GM04503 (cell line): Measurements from ENCODE around the gene NFKBIA.
A peak's percentile ranks its signal among the peaks of the same experiment; 100 is the strongest.
"Not testable (repeated sequence)": the region's sequence is repeated elsewhere in the genome, so short reads cannot be mapped to it uniquely, and the experiment has no call there.

Experiments
- DNase-seq: peaks from one replicate; pipeline ENCODE4 v3.0.0-alpha.2; 2012; ENCODE audit warnings: low read depth

Gene NFKBIA

GRCh38 chr14:35368583-35369392 is 35.8 kb downstream of the NFKBIA start:
- DNase-seq = no peak

GRCh38 chr14:35368139-35368460 is 36.4 kb downstream of the NFKBIA start:
- DNase-seq = no peak

- DNase-seq = no peak
Measured at GRCh38 chr14:35367056-35367372, 37.5 kb downstream of the NFKBIA start.

- no peak for DNase-seq
Measured at GRCh38 chr14:35366521-35366976, 38.0 kb downstream of the NFKBIA start.

DNA sequence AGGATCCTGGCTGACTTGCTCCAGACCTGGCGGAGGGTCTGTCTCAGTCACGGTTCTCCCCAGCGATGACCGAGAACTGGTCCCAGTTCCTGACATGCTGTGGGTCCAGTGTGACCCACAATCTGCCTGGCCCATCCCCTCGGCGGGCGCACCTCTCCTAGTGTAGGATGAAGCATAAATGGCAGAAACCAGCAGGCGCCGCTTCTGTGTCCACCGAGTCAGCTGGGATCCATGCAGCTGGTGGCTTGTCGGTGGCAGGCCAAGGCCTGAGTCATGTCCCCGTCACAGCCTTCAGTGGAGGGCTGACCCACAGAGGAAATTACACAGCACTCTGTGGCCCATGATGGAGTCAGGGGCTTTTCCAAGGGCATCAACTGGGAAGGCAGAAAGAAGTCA is 38.5 kb downstream of the NFKBIA start:
- DNase-seq = peak; percentile 22

GRCh38 chr14:35365130-35366055 is 39.2 kb downstream of the NFKBIA start:
- peak; percentile 61 for DNase-seq

- DNase-seq = no peak
Measured at GRCh38 chr14:35362911-35363374, 41.6 kb downstream of the NFKBIA start.

- DNase-seq = no peak
Measured at GRCh38 chr14:35362450-35362849, 42.1 kb downstream of the NFKBIA start.

DNA sequence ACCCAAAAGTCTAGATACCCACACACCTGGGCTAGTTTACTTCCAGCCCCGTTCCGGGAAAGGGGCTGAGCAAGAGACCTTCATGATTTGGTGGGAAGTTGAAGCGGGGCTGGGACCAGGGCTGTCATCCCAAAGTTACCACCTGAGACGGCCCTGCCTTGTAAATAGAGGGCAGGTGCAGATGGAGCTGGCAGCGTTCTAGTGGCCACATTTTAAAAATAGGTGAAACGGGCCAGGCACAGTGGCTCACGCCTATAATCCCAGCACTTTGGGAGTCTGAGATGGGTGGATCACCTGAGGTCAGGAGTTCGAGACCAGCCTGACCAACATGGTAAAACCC is 43.4 kb downstream of the NFKBIA start:
- DNase-seq = no peak

GRCh38 chr14:35359655-35360054 is 44.9 kb downstream of the NFKBIA start:
- not testable (repeated sequence) for DNase-seq

DNA sequence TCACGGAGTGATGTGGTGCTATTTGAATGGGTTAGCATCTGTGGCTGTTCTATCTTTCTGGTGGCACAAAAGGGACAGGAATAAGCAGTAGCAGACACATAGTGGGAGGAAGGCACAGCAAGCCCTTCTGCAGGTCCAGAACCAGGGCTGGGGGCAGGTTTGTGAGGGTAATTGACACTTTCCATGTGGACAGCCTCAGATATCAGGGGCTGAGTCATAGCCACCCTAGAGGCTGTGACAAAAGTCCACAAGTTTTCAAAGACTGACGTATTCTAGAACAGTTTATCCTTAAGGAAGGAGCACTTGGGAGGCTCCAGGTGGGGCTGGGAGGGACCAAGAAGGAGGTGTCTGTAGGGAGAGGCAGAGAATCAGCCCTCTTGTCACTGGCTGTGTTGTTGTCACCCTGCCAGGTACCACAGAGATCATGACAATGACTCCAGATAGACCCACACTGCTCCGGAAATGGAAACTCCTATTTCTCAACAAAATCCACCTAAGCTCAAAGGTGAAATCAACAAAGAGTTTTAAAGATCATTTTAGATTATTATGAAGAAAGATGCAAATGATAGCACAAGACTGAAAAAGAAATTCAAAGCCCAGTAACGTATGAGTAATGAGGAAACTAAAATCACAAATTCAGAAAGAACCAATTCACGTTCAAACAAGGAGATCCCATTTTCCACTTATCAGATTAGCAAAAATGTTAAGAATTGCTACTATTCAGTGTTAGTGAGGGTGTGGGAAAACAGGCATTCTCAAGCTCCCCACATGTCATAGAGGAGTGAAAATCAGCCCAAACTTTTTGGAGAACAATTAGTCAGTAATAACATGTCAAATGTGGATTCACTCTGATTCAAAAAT is 48.3 kb downstream of the NFKBIA start:
- peak; percentile 39 for DNase-seq

DNA sequence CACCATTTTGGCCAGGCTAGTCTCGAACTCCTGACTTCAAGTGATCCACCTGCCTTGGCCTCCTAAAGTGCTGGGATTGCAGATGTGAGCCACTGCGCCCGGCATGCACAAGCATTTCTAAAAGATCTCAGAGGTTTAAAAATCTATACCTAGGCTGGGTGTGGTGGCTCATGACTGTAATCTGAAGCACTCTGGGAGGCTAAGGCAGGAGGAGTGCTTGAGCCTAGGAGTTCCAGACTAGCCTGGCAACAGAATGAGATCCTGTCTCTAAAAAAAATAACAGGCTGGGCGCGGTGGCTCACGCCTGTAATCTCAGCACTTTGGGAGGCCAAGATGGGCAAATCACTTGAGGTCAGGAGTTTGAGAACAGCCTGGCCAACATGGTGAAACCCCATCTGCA is 49.3 kb downstream of the NFKBIA start:
- DNase-seq = not testable (repeated sequence)

DNA sequence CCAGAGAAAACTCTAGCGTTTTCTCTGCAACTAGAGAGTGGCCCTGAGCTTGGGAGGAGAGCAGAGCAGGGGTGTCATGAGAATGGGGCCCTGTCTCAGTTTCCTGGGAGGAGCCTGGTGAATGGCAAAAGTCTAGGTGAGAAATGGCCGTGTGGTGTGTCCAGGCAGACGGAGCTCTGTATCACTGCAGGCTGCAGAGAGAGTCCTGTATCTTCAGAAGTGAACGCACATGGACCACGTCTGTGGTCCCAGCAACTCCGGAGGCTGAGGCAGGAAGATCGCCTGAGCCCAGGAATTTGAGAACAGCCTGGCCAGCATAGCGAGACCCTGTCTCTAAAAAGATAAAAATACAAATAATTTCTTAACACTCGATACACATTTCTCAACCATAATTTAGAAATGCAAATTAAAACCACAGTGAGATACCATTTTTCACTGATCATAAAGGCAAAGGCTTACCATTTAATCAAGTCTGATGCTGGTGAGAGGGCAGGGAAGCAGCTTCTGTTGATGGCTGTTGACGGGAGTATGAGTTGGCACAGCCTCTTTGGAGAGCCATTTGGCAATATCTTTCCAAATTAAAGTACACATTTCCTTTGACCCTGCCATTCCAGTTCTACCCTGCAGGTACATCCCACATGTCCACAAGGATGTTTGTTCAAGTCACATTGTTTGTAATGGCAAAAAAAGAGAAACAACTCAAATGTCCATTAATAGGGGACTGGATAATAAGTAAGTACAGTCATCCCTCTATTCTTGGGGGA is 51.0 kb downstream of the NFKBIA start:
- no peak for DNase-seq

DNA sequence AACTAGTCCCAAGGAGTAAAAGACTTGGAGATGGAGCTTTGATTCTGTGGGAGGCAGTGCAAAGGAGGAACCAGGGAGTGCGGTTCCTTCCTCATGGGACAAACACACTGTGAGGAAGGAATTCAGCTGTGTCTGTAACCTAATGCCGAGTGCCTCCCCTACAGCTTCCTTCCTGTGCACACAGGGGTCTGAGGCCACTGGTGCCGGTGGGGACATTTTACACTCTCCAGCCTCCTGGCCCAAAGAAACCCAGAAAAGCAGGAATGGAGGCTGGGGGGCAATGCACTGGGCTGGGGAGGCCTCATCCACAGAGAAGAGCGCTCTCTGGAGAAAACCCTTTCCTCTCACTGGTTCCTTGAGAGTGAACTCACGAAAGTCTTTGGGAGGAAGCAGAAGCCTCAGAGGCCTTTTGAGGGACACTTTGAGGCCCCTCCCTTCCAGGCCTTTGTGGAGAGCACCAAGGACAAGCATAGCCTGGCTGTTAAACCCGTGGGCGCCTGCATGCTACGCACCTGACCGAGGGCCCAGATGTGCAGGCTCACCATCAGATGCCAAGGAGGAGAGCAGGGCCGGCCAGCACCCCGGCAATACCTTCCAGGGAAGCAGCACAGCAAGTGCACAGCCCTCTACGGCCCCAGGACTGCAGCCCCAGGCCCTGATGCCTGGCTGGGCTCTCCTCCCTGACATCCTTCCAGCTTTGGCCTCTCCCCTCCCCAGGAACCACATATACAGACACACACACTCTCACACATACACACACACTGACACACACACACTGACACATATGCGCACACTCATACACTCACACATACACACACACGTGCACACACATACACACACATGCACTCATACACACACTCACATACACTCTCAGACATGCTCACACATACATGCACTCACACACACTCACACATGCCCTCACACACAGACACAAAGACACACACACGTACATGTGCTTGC is 52.0 kb downstream of the NFKBIA start:
- DNase-seq = no peak

DNA sequence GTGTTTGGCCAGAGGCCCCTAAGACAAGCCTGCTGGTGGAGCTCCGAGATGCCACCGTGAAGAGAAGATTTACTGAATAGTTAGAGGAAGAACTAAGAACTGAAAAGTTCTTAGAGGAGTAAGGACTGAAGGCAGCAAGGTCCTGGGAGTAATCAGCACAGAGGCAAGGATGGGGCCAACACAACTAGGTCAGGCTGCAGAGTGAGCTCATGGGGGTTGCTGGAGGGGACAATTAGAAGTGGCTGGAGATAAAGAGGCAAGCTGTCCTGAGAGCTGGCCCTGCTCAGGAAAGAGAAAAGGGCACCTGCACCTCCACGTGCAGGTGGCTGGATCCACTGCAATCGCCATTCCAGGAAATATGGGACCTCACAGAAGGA is 52.7 kb downstream of the NFKBIA start:
- DNase-seq = no peak
